Gastrocnemius medialis (tissue), 4 donors: ENCODE data around the gene PHTF1. TPM values are rescaled to one million over a fixed set of nuclear protein-coding genes. Genes with fewer than 3 reads are reported as not detected.

Experiments
- ATAC-seq, 2 donors: fragments of 150-250 bp; one replicate each; pipeline ENCODE4 v1.9.1; 2016
- DNase-seq, 2 donors: peaks; one replicate each; pipeline ENCODE4 v3.0.0-alpha.2; 2019
- H3K27ac ChIP-seq, 4 donors: fragments of 200-600 bp; sonication (generic); 1 replicate in 1 of 4; 2 replicates in 3 of 4; pipeline ENCODE4 v1.5.1; 2016 to 2018; ENCODE audit warnings: mild to moderate bottlenecking in 2 of 4, moderate library complexity in 1 of 4
- H3K27me3 ChIP-seq, 3 donors: fragments of 200-600 bp; sonication (generic) in 2 of 3; 1 replicate in 1 of 3; 2 replicates in 2 of 3; pipeline versions ENCODE4 v1.5.1 to v1.6.0; 2016 to 2019; ENCODE audit warnings: mild to moderate bottlenecking in 1 of 3, moderate library complexity in 1 of 3
- H3K36me3 ChIP-seq, 2 donors: fragments of 200-600 bp; sonication (generic) in 1 of 2; one replicate each; pipeline ENCODE4 v1.5.1; 2017 to 2018
- H3K4me1 ChIP-seq, 2 donors: fragments of 200-600 bp; sonication (generic) in 1 of 2; one replicate each; pipeline ENCODE4 v1.5.1; 2016 to 2017; ENCODE audit warnings: mild to moderate bottlenecking in 2 of 2
- H3K4me3 ChIP-seq, 4 donors: fragments of 200-600 bp; sonication (generic) in 3 of 4; 1 replicate in 1 of 4; 2 replicates in 3 of 4; pipeline ENCODE4 v1.5.1; 2016 to 2019; ENCODE audit warnings: mild to moderate bottlenecking in 2 of 4
- H3K9me3 ChIP-seq, 3 donors: fragments of 200-600 bp; sonication (generic) in 2 of 3; 1 replicate in 1 of 3; 2 replicates in 2 of 3; pipeline ENCODE4 v1.5.1; 2016 to 2019
- CTCF ChIP-seq, 5 experiments: fragments of 450-650 bp in 3 of 5; fragments of 200-600 bp in 2 of 5; sonication (generic) in 2 of 5; IDR thresholded peaks in 4 of 5; conservative IDR thresholded peaks in 1 of 5; 1 replicate in 4 of 5; 2 replicates in 1 of 5; pipeline ENCODE4 v1.5.1; 2016 to 2019; ENCODE audit warnings: antibody characterized with exemption in 5 of 5, mild to moderate bottlenecking in 3 of 5, moderate library complexity in 3 of 5
- POLR2A ChIP-seq, 2 donors: fragments of 450-650 bp; IDR thresholded peaks; one replicate each; pipeline ENCODE4 v1.6.1; 2017; ENCODE audit warnings: antibody characterized with exemption in 2 of 2, mild to moderate bottlenecking in 2 of 2, moderate library complexity in 2 of 2
- in situ Hi-C, 4 donors: fragments of 200-750 bp; cut with MboI; loops; one replicate each; pipeline versions ENCODE4 v1.15.0 to v1.8.0; 2017; ENCODE audit warnings: low sequenced_read_pairs in 4 of 4
- intact Hi-C: fragments of 100-400 bp; cut with DNase I; formaldehyde crosslinking; loops from one replicate; pipeline ENCODE4 v1.15.1; 2023; ENCODE audit warnings: low total_unique reads
- total RNA-seq, 4 donors: library from RNA; depleted of rRNA; stranded (reverse); fragments of >200 nt; gene quantifications; one replicate each; pipeline versions ENCODE4 v1.1.0 to v1.2.3, GENCODE V29; 2016

The PHTF1 gene
- total RNA-seq, 4 donors from 2014 or later: 6.7 to 20.0 (median 9.9) TPM

- TF ChIP-seq CTCF (IDR thresholded peaks at IDR 0.05 in 4 of 5, conservative IDR thresholded peaks at IDR 0.05 in 1 of 5): no peak
- no peak for TF ChIP-seq POLR2A (IDR thresholded peaks at IDR 0.05)
- H3K27ac ChIP-seq: peak overlapping the region; percentile 76 to 84 (median 80)
- H3K27me3 ChIP-seq: no peaks in the 10 kb centered on the region
- H3K4me3 ChIP-seq: peak overlapping the region in 1 of 4 donors; percentile 19
- peaks cover 64 to 65% of the 10 kb centered on the region in 2 donors for H3K4me1 ChIP-seq
- ATAC-seq (peak; percentile 16 to 41), DNase-seq (no peak)
- in situ Hi-C loops (no loop called here), intact Hi-C loops (loop anchor here (5.0 to 10.0 kb wide), 3 partner anchors 245 to 972 kb away; partner anchors contain the start of gene CSDE1)
- H3K36me3 ChIP-seq: no peaks in the 10 kb centered on the region
- no peaks in the 10 kb centered on the region for H3K9me3 ChIP-seq
Measured at GRCh38 chr1:113782406-113782805, 23.1 kb upstream of the PHTF1 start.

- H3K4me3 ChIP-seq: no peak overlapping the region
- H3K4me1 ChIP-seq: peaks cover 51 to 53% of the 10 kb centered on the region in 2 donors
- no peak for ATAC-seq
- H3K36me3 ChIP-seq: peaks cover 0 to 14% of the 10 kb centered on the region in 2 donors
- DNase-seq: no peak
- intact Hi-C loops (loop anchor here (5.0 to 10.0 kb wide), 3 partner anchors 247 to 974 kb away; partner anchors contain the start of gene CSDE1), in situ Hi-C loops (no loop called here)
- TF ChIP-seq CTCF (IDR thresholded peaks at IDR 0.05 in 4 of 5, conservative IDR thresholded peaks at IDR 0.05 in 1 of 5): no peak
- TF ChIP-seq POLR2A (IDR thresholded peaks at IDR 0.05): no peak
- H3K27me3 ChIP-seq: no peaks in the 10 kb centered on the region
- no peaks in the 10 kb centered on the region for H3K9me3 ChIP-seq
- peak overlapping the region; percentile 76 to 84 (median 80) for H3K27ac ChIP-seq
Measured at GRCh38 chr1:113780374-113781146, 21.3 kb upstream of the PHTF1 start.

GRCh38 chr1:113779542-113779941, 20.3 kb upstream of the PHTF1 start:
- TF ChIP-seq CTCF (IDR thresholded peaks at IDR 0.05 in 4 of 5, conservative IDR thresholded peaks at IDR 0.05 in 1 of 5): no peak
- TF ChIP-seq POLR2A (IDR thresholded peaks at IDR 0.05): no peak
- DNase-seq (no peak), ATAC-seq (no peak)
- Histone ChIP-seq H3K27ac (peak overlapping the region; percentile 29 to 84 (median 80)), H3K36me3 (peaks cover 0 to 19% of the 10 kb centered on the region in 2 donors), H3K4me3 (no peak overlapping the region), H3K4me1 (peaks cover 41 to 42% of the 10 kb centered on the region in 2 donors), H3K9me3 (no peaks in the 10 kb centered on the region), H3K27me3 (no peaks in the 10 kb centered on the region)
- in situ Hi-C loops (no loop called here), intact Hi-C loops (no loop called here)

- in situ Hi-C loops (no loop called here), intact Hi-C loops (no loop called here)
- Histone ChIP-seq H3K4me3 (no peak overlapping the region), H3K36me3 (peaks cover 0 to 22% of the 10 kb centered on the region in 2 donors), H3K4me1 (peaks cover 22 to 24% of the 10 kb centered on the region in 2 donors), H3K27ac (no peak overlapping the region), H3K27me3 (no peaks in the 10 kb centered on the region), H3K9me3 (no peaks in the 10 kb centered on the region)
- DNase-seq (no peak), ATAC-seq (no peak)
- TF ChIP-seq CTCF (IDR thresholded peaks at IDR 0.05 in 4 of 5, conservative IDR thresholded peaks at IDR 0.05 in 1 of 5): no peak
- TF ChIP-seq POLR2A (IDR thresholded peaks at IDR 0.05): no peak
Measured at GRCh38 chr1:113777561-113777960, 18.3 kb upstream of the PHTF1 start.
